Stomach (tissue), 4 donors: ENCODE data around the gene DIAPH3.

Source experiments
- POLR2A ChIP-seq, 4 donors: fragments of 450-650 bp; IDR thresholded peaks; one replicate each; pipeline ENCODE4 v1.6.1; 2016; ENCODE audit warnings: antibody characterized with exemption in 4 of 4, control low read depth in 2 of 4, mild to moderate bottlenecking in 1 of 4, moderate library complexity in 1 of 4
- POLR2AphosphoS5 ChIP-seq, 3 donors: sonication (generic); formaldehyde crosslinking; IDR thresholded peaks; one replicate each; pipeline ENCODE4 v1.6.1; 2016; ENCODE audit warnings: antibody characterized with exemption in 3 of 3
- TF ChIP-seq, protein P1 (sequence below), 7 experiments: fragments of 450-650 bp in 4 of 7; fragments of 200-600 bp in 3 of 7; sonication (generic) in 3 of 7; IDR thresholded peaks; one replicate each; pipeline ENCODE4 v1.5.1; 2016 to 2019; ENCODE audit warnings: antibody characterized with exemption in 7 of 7, control low read depth in 2 of 7, mild to moderate bottlenecking in 1 of 7

DNA sequence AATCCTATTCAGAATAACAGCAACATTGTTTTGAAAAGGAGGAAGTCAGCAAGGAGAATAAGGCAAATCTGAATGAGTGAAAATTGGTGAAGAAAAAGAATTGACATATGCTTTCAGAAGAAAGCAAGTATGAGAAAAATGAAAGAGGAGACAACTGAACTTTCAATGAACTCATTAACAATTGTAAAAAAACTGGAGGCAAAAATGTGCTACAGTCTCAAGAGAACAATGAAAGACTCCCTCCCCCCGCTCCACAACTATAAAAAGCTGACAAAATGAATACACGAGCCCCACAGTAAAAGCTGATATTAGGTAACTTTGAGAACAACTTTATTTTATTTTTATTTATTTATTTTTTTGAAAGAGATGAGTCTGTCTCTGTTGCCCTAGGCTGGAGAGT is 373.1 kb downstream of the DIAPH3 start:
- TF ChIP-seq POLR2A (IDR thresholded peaks at IDR 0.05) (no peak), POLR2AphosphoS5 (IDR thresholded peaks at IDR 0.05) (no peak)
- TF ChIP-seq, protein P1, sequence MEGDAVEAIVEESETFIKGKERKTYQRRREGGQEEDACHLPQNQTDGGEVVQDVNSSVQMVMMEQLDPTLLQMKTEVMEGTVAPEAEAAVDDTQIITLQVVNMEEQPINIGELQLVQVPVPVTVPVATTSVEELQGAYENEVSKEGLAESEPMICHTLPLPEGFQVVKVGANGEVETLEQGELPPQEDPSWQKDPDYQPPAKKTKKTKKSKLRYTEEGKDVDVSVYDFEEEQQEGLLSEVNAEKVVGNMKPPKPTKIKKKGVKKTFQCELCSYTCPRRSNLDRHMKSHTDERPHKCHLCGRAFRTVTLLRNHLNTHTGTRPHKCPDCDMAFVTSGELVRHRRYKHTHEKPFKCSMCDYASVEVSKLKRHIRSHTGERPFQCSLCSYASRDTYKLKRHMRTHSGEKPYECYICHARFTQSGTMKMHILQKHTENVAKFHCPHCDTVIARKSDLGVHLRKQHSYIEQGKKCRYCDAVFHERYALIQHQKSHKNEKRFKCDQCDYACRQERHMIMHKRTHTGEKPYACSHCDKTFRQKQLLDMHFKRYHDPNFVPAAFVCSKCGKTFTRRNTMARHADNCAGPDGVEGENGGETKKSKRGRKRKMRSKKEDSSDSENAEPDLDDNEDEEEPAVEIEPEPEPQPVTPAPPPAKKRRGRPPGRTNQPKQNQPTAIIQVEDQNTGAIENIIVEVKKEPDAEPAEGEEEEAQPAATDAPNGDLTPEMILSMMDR (IDR thresholded peaks at IDR 0.05) = no peak
